ENCODE data around the gene SH2B3.

DNA sequence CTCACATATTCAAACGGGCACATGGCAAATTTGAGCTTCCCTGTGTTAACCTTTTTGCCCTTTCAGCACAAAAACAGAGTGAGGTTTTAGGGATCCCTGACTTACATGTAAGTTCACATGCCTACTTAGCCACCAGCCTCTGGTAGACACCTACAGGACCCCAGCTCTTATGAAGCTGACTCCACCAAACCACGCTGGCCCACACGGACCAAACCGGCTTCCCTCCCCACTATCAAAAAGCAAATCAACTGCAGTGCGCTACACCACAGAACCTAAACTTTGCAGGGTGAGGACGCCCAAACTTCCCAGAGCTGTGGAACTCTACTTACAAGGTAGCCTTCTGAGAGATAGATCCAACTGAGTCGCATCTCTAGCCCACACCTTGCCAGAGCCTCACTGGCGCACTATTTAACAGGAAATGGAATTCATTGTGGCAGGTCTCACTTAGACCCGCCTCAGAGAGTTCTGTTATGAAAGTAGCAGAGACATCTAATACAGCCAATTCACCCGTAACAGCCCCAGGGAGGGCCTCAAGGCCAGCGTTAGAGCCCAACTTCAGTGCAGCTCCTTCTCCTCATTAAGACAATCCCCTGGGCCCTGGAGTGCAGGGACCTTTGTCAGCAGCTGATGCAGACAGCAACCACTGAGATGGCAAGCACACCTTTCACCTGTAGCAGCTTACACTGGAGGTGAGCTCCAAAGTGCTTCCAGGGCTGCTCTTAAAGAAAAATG, 49.2 kb downstream of the SH2B3 start:
- TF ChIP-seq CTCF (IDR thresholded peaks at IDR 0.05; ENCODE audit: extremely low read depth in 1 of 2, insufficient read depth in 1 of 2, low read depth in 1 of 2, low read length in 2 of 2) (no peak), POLR2A (IDR thresholded peaks at IDR 0.05; ENCODE audit: low read depth, low read length) (no peak), POLR2AphosphoS5 (IDR thresholded peaks at IDR 0.05; ENCODE audit: insufficient read depth, low read depth, low read length) (no peak), EZH2 (IDR thresholded peaks at IDR 0.05; ENCODE audit: borderline replicate concordance, low read depth, low read length, severe bottlenecking) (no peak), MYC (IDR thresholded peaks at IDR 0.05; ENCODE audit: low read depth, low read length) (no peak)

Data from endothelial cell of umbilical vein (primary cell).